G401 (cell line): Measurements from ENCODE around the gene CDH9. TPM values are rescaled to one million over a fixed set of nuclear protein-coding genes. Genes with fewer than 3 reads are reported as not detected.

Source experiments
- DNase-seq: peaks from one replicate; pipeline ENCODE4 v3.0.0-alpha.2; 2015; ENCODE audit warnings: low spot score
- in situ Hi-C: cut with HindIII; loops from 2 replicates; pipeline ENCODE4 v1.10.0; 2016; ENCODE audit warnings: low sequenced_read_pairs, mixed read lengths
- total RNA-seq: library from RNA; depleted of rRNA; stranded (reverse); fragments of >200 nt; shearing (Covaris generic); gene quantifications from 2 replicates; pipeline ENCODE4 v1.2.3, GENCODE V29; 2014

The CDH9 gene
- total RNA-seq, 1 experiment from 2014 or later: not detected

- no peak for DNase-seq
- in situ Hi-C loops: no loop called here
These were observed 191.2 kb downstream of the CDH9 start for GRCh38 chr5:26847041-26847736.

GRCh38 chr5:26843677-26844076 lies 194.7 kb downstream of the CDH9 start:
- no peak for DNase-seq
- in situ Hi-C loops: no loop called here

- in situ Hi-C loops: no loop called here
- DNase-seq: no peak
These were observed 204.8 kb downstream of the CDH9 start for GRCh38 chr5:26833596-26833995.
